IMR-90 (cell line): ENCODE results near the gene LSM2. TPM values are rescaled to one million over a fixed set of nuclear protein-coding genes. Genes with fewer than 3 reads are reported as not detected.

Experiments used
- ATAC-seq: fragments of 200-7000 bp; cut with Tn5 transposase; 2 replicates; pipeline ENCODE4 v1.9.1; 2020; ENCODE audit warnings: low read depth, mild to moderate bottlenecking, moderate library complexity
- BruUV-seq: library from RNA; stranded (reverse); fragments of 400-500 nt; replicated peaks from 2 replicates; lab custom pipeline; 2021; lab: Mats Ljungman, UMichigan
- CTCF ChIA-PET: fragments of 300-600 bp; formaldehyde crosslinking; extraction: SDS; loops from one replicate; lab custom pipeline; 2021; ENCODE audit warnings: antibody characterized with exemption; lab: Yijun Ruan, JAX
- POLR2A ChIA-PET: fragments of 300-600 bp; sonication (Branson Sonifier 250); formaldehyde crosslinking; loops from one replicate; lab custom pipeline; 2022; ENCODE audit warnings: antibody characterized with exemption; ENCODE audit not compliant: unreplicated experiment; lab: Charles Lee
- DNase-seq: peaks from one replicate; pipeline ENCODE4 v3.0.0; 2013
- H2AFZ ChIP-seq: replicated peaks from 2 replicates; pipeline ENCODE3; 2013; ENCODE audit warnings: low read length, mild to moderate bottlenecking; ENCODE audit not compliant: poor library complexity
- H2AK5ac ChIP-seq: 2 replicates; pipeline ENCODE4 v1.6.1; 2013; ENCODE audit warnings: low read depth, low read length, inconsistent platforms
- H2AK9ac ChIP-seq: replicated peaks from 2 replicates; pipeline ENCODE3; 2013; ENCODE audit warnings: mild to moderate bottlenecking, low read depth, low read length, moderate library complexity; ENCODE audit not compliant: poor library complexity
- H2BK120ac ChIP-seq: 2 replicates; pipeline ENCODE4 v1.6.1; 2013; ENCODE audit warnings: low read depth, low read length, inconsistent platforms
- H2BK15ac ChIP-seq: 3 replicates; pipeline ENCODE4 v1.6.1; 2013; ENCODE audit warnings: low read depth, low read length, inconsistent platforms
- H2BK20ac ChIP-seq: 2 replicates; pipeline ENCODE4 v1.6.1; 2013; ENCODE audit warnings: low read depth, mild to moderate bottlenecking, inconsistent platforms, low read length, moderate library complexity
- H2BK5ac ChIP-seq: 2 replicates; pipeline ENCODE4 v1.6.1; 2013; ENCODE audit warnings: mild to moderate bottlenecking, low read depth, low read length, inconsistent platforms; ENCODE audit not compliant: poor library complexity, severe bottlenecking
- H3K14ac ChIP-seq: replicated peaks from 2 replicates; pipeline ENCODE4 v1.6.1; 2013; ENCODE audit warnings: low read depth, low read length, inconsistent platforms
- H3K18ac ChIP-seq: 2 replicates; pipeline ENCODE4 v1.6.1; 2013; ENCODE audit warnings: low read depth, low read length, control low read depth
- H3K23ac ChIP-seq: 2 replicates; pipeline ENCODE4 v1.6.1; 2013; ENCODE audit warnings: low read depth, low read length, inconsistent platforms
- H3K27ac ChIP-seq: 2 replicates; pipeline ENCODE4 v1.5.1; 2013; ENCODE audit warnings: mild to moderate bottlenecking, control low read depth, low read length; ENCODE audit not compliant: insufficient read depth
- H3K27me3 ChIP-seq: 2 replicates; pipeline ENCODE4 v1.6.1; 2013; ENCODE audit warnings: low read length; ENCODE audit not compliant: control insufficient read depth, insufficient read depth
- H3K36me3 ChIP-seq: 2 replicates; pipeline ENCODE4 v1.6.1; 2013; ENCODE audit warnings: low read length, mixed read lengths; ENCODE audit not compliant: control insufficient read depth, insufficient read depth
- H3K4ac ChIP-seq: 2 replicates; pipeline ENCODE4 v1.6.1; 2013; ENCODE audit warnings: low read depth, low read length, inconsistent platforms
- H3K4me1 ChIP-seq: 2 replicates; pipeline ENCODE4 v1.6.1; 2013; ENCODE audit warnings: low read length, mixed read lengths; ENCODE audit not compliant: control insufficient read depth, insufficient read depth
- H3K4me2 ChIP-seq: 2 replicates; pipeline ENCODE4 v1.6.1; 2013; ENCODE audit warnings: low read depth, mild to moderate bottlenecking, control low read depth, low read length, moderate library complexity
- H3K4me3 ChIP-seq: 2 replicates; pipeline ENCODE4 v1.5.1; 2013; ENCODE audit warnings: low read depth, mild to moderate bottlenecking, control low read depth, low read length, moderate library complexity; ENCODE audit not compliant: insufficient read depth
- H3K56ac ChIP-seq: 2 replicates; pipeline ENCODE4 v1.6.1; 2013; ENCODE audit warnings: low read length, inconsistent platforms; ENCODE audit not compliant: insufficient read depth; ENCODE audit errors: extremely low read depth
- H3K79me1 ChIP-seq, 2 experiments: 2 replicates each; pipeline ENCODE4 v1.6.1; 2013; ENCODE audit warnings: low read length in 2 of 2, inconsistent platforms in 1 of 2, low read depth in 1 of 2
- H3K9ac ChIP-seq: 2 replicates; pipeline ENCODE4 v1.6.1; 2013; ENCODE audit warnings: low read depth, low read length, control low read depth
- H3K9me1 ChIP-seq: 2 replicates; pipeline ENCODE4 v1.6.1; 2013; ENCODE audit warnings: low read length, inconsistent platforms; ENCODE audit not compliant: insufficient read depth
- H3K9me3 ChIP-seq: 2 replicates; pipeline ENCODE4 v1.6.1; 2013; ENCODE audit warnings: low read length; ENCODE audit not compliant: control insufficient read depth, insufficient read depth
- H4K20me1 ChIP-seq: 2 replicates; pipeline ENCODE4 v1.6.1; 2013; ENCODE audit warnings: low read length, inconsistent platforms; ENCODE audit not compliant: insufficient read depth
- H4K5ac ChIP-seq: 2 replicates; pipeline ENCODE4 v1.6.1; 2013; ENCODE audit warnings: mild to moderate bottlenecking, low read depth, low read length, control low read depth
- H4K8ac ChIP-seq, 2 experiments: 2 replicates each; pipeline ENCODE4 v1.6.1; 2013; ENCODE audit warnings: low read depth in 2 of 2, low read length in 2 of 2, control low read depth in 1 of 2, inconsistent platforms in 1 of 2
- H4K91ac ChIP-seq: 2 replicates; pipeline ENCODE4 v1.6.1; 2013; ENCODE audit warnings: low read depth, low read length, inconsistent platforms; ENCODE audit not compliant: insufficient read depth
- ELK1 ChIP-seq: fragments of 150-350 bp; IDR thresholded peaks from 2 replicates; pipeline ENCODE4 v1.6.1; 2016; ENCODE audit warnings: low read depth, mild to moderate bottlenecking, low read length, moderate library complexity, borderline replicate concordance
- MAFK ChIP-seq: IDR thresholded peaks from 2 replicates; pipeline ENCODE4 v1.6.1; 2012; ENCODE audit warnings: low read depth, low read length, improper control_type of control experiment
- MXI1 ChIP-seq: IDR thresholded peaks from 2 replicates; pipeline ENCODE4 v1.6.1; 2012; ENCODE audit warnings: low read depth, mild to moderate bottlenecking, low read length, moderate library complexity, borderline replicate concordance
- RCOR1 ChIP-seq: IDR thresholded peaks from 2 replicates; pipeline ENCODE4 v1.6.1; 2012; ENCODE audit warnings: mild to moderate bottlenecking, low read length, improper control_type of control experiment; ENCODE audit not compliant: insufficient replicate concordance
- RFX5 ChIP-seq: IDR thresholded peaks from 2 replicates; pipeline ENCODE4 v1.8.0; 2012; ENCODE audit warnings: low read depth, mild to moderate bottlenecking, low read length, moderate library complexity
- WGBS, 2 experiments: methylation state at CpG; one replicate each; pipeline versions ENCODE4 v1.1.5 to v1.1.7; 2013; ENCODE audit warnings: missing lambda C conversion rate in 2 of 2; ENCODE audit not compliant: insufficient read length in 1 of 2; ENCODE audit errors: extremely low coverage in 2 of 2; 5-methylcytosine and 5-hydroxymethylcytosine counted together
- dilution Hi-C: fragments of 300-500 bp; cut with HindIII; formaldehyde crosslinking; loops from one replicate; pipeline ENCODE4 v1.14.3; 2018; ENCODE audit warnings: low sequenced_read_pairs; ENCODE audit not compliant: unreplicated experiment
- in situ Hi-C: fragments of 300-500 bp; cut with MboI; formaldehyde crosslinking; loops from 3 replicates; pipeline ENCODE4 v1.14.3; 2019; ENCODE audit warnings: low sequenced_read_pairs, inconsistent platforms, mixed read lengths
- intact Hi-C: fragments of 100-400 bp; cut with micrococcal nuclease; formaldehyde crosslinking; loops from 2 replicates; pipeline ENCODE4 v1.10.0; 2022
- polyA plus RNA-seq, 3 experiments: library from polyadenylated mRNA; depleted of rRNA; stranded (reverse); fragments of >200 nt; gene quantifications; 2 replicates each; pipeline ENCODE4 v1.2.3, GENCODE V29; 2012; ENCODE audit warnings: low replicate concordance in 1 of 3
- total RNA-seq: library from RNA; depleted of rRNA; stranded (reverse); fragments of >200 nt; gene quantifications from 2 replicates; pipeline ENCODE4 v1.2.3, GENCODE V29; 2012

Gene LSM2
- total and polyA plus RNA-seq, 2 of the 4 experiments (the other 2 are of a cell fraction) = 56.3 to 61.0 TPM

GRCh38 chr6:31764198-31764597 is 42.6 kb downstream of the LSM2 start:
- POLR2A ChIA-PET = no interaction called here
- Histone ChIP-seq H2AFZ (no peak overlapping the region), H2AK5ac (no peak overlapping the region; the same call in 1 of the 2 replicates), H3K9ac (no peak overlapping the region), H3K14ac (no peak overlapping the region), H3K23ac (no peak overlapping the region), H3K27ac (no peak overlapping the region), H3K56ac (no peak overlapping the region), H2BK120ac (no peak overlapping the region), H2BK15ac (no peak overlapping the region), H3K27me3 (no peaks in the 10 kb centered on the region), H2AK9ac (peak overlapping the region; percentile 71), H3K36me3 (peaks cover 5% of the 10 kb centered on the region; the same call in 1 of the 2 replicates), H3K79me1 (no peaks in the 10 kb centered on the region), H4K8ac (no peak overlapping the region), H3K9me1 (peaks cover 9% of the 10 kb centered on the region), H2BK20ac (no peak overlapping the region), H3K4ac (no peak overlapping the region), H3K18ac (no peak overlapping the region), H4K5ac (no peak overlapping the region), H3K9me3 (no peaks in the 10 kb centered on the region), H3K4me3 (no peak overlapping the region), H3K4me1 (peaks cover 4% of the 10 kb centered on the region), H4K20me1 (no peaks in the 10 kb centered on the region), H3K4me2 (no peak overlapping the region), H4K91ac (no peak overlapping the region), H2BK5ac (no peak overlapping the region)
- TF ChIP-seq MAFK (no peak), RCOR1 (no peak), ELK1 (no peak), RFX5 (no peak), MXI1 (no peak)
- ATAC-seq = no peak
- no CpG with 5 or more reads among the region's 4 CpGs for WGBS, 2 experiments
- in situ Hi-C loops (no loop called here), dilution Hi-C loops (no loop called here), intact Hi-C loops (no loop called here)
- DNase-seq = no peak
- CTCF ChIA-PET = interaction anchor here (0.6 kb wide), 1 partner anchor 27 kb away, joined by 3 read pairs; no protein-coding TSS in a partner anchor
- BruUV-seq = no TSS peak
